H1 (cell line): Measurements from ENCODE around the gene ABI1. TPM values are rescaled to one million over a fixed set of nuclear protein-coding genes. Genes with fewer than 3 reads are reported as not detected.

Experiments
- CTCF ChIA-PET: fragments of 300-600 bp; sonication (Branson Sonifier 250); formaldehyde crosslinking; loops from one replicate; lab custom pipeline; 2021; ENCODE audit not compliant: partially characterized antibody; lab: Charles Lee
- POLR2A ChIA-PET: fragments of 300-600 bp; sonication (Branson Sonifier 250); formaldehyde crosslinking; loops from one replicate; lab custom pipeline; 2021; ENCODE audit warnings: inconsistent platforms; ENCODE audit not compliant: partially characterized antibody; lab: Charles Lee
- DNase-seq, 2 experiments: peaks; one replicate each; pipeline versions ENCODE4 v3.0.0 to v3.0.0-alpha.2; 2010 to 2022; ENCODE audit warnings: low spot score in 2 of 2, low read depth in 1 of 2, mixed read lengths in 1 of 2
- FAIRE-seq: peaks from 2 replicates; lab custom pipeline; 2011; peaks lifted over from hg19 to GRCh38; lab: Jason Lieb, UNC
- H2AFZ ChIP-seq: 2 replicates; pipeline ENCODE4 v1.8.1; 2012; ENCODE audit warnings: low read length, inconsistent platforms
- H2AK5ac ChIP-seq: 2 replicates; pipeline ENCODE4 v1.6.1; 2013; ENCODE audit warnings: low read depth, low read length
- H2BK120ac ChIP-seq: replicated peaks from 2 replicates; pipeline ENCODE3; 2013; ENCODE audit warnings: low read depth, low read length, inconsistent platforms
- H2BK12ac ChIP-seq: 2 replicates; pipeline ENCODE4 v1.6.1; 2013; ENCODE audit warnings: low read depth, low read length
- H2BK15ac ChIP-seq: 2 replicates; pipeline ENCODE4 v1.6.1; 2013; ENCODE audit warnings: low read length
- H2BK20ac ChIP-seq: 2 replicates; pipeline ENCODE4 v1.6.1; 2013; ENCODE audit warnings: low read length
- H2BK5ac ChIP-seq: 2 replicates; pipeline ENCODE4 v1.6.1; 2013; ENCODE audit warnings: low read depth, low read length
- H3K14ac ChIP-seq: 2 replicates; pipeline ENCODE4 v1.6.1; 2013; ENCODE audit warnings: inconsistent platforms; ENCODE audit not compliant: insufficient read length
- H3K18ac ChIP-seq: 2 replicates; pipeline ENCODE4 v1.6.1; 2013; ENCODE audit warnings: low read length; ENCODE audit errors: extremely low read depth
- H3K23ac ChIP-seq: 2 replicates; pipeline ENCODE4 v1.6.1; 2013; ENCODE audit warnings: inconsistent platforms; ENCODE audit not compliant: insufficient read length
- H3K23me2 ChIP-seq: 2 replicates; pipeline ENCODE4 v1.6.1; 2013; ENCODE audit warnings: low read depth, low read length
- H3K27ac ChIP-seq: 2 replicates; pipeline ENCODE4 v1.6.1; 2011; ENCODE audit warnings: low read depth, low read length, inconsistent platforms
- H3K27me3 ChIP-seq, 4 experiments: replicated peaks in 1 of 4; 1 replicate in 1 of 4; 2 replicates in 3 of 4; pipeline versions ENCODE4 v1.6.1 to v1.8.1; 2011 to 2013; ENCODE audit warnings: low read length in 3 of 4, mild to moderate bottlenecking in 3 of 4, inconsistent platforms in 2 of 4, mixed read lengths in 2 of 4, moderate library complexity in 1 of 4; ENCODE audit not compliant: control insufficient read depth in 3 of 4, insufficient read depth in 3 of 4; ENCODE audit errors: extremely low read depth in 1 of 4
- H3K36me3 ChIP-seq, 4 experiments: 2 replicates each; pipeline versions ENCODE4 v1.6.1 to v1.8.1; 2011 to 2013; ENCODE audit warnings: mild to moderate bottlenecking in 4 of 4, low read length in 3 of 4, moderate library complexity in 2 of 4, control low read depth in 1 of 4, inconsistent platforms in 1 of 4; ENCODE audit not compliant: insufficient read depth in 4 of 4, control insufficient read depth in 2 of 4
- H3K4ac ChIP-seq: replicated peaks from 2 replicates; pipeline ENCODE3; 2013; ENCODE audit warnings: low read length, low read depth, mixed read lengths, inconsistent platforms; ENCODE audit not compliant: insufficient read length
- H3K4me1 ChIP-seq, 4 experiments: replicated peaks in 1 of 4; 1 replicate in 1 of 4; 2 replicates in 3 of 4; pipeline versions ENCODE4 v1.6.1 to v1.8.1; 2011 to 2013; ENCODE audit warnings: low read length in 3 of 4, inconsistent platforms in 2 of 4, mixed read lengths in 1 of 4; ENCODE audit not compliant: insufficient read depth in 4 of 4, control insufficient read depth in 3 of 4
- H3K4me2 ChIP-seq, 2 experiments: 2 replicates each; pipeline versions ENCODE4 v1.6.1 to v1.8.1; 2011 to 2013; ENCODE audit warnings: low read depth in 2 of 2, low read length in 2 of 2, control low read depth in 1 of 2, inconsistent platforms in 1 of 2, mild to moderate bottlenecking in 1 of 2; ENCODE audit not compliant: insufficient read depth in 1 of 2
- H3K4me3 ChIP-seq, 4 experiments: fragments of 200-600, 300-600 bp in 1 of 4; sonication (generic), shearing (Covaris generic), sonication (Bioruptor Twin) in 1 of 4; 2 replicates each; pipeline versions ENCODE4 v1.5.1 to v1.8.1; 2011 to 2016; ENCODE audit warnings: low read length in 4 of 4, low read depth in 3 of 4, control low read depth in 2 of 4, inconsistent platforms in 2 of 4, mild to moderate bottlenecking in 2 of 4, mixed read lengths in 1 of 4, moderate library complexity in 1 of 4; ENCODE audit not compliant: insufficient read depth in 2 of 4; ENCODE audit errors: extremely low read depth in 1 of 4
- H3K56ac ChIP-seq: replicated peaks from 2 replicates; pipeline ENCODE3; 2013; ENCODE audit warnings: low read depth, mild to moderate bottlenecking, mixed read lengths, low read length, inconsistent platforms; ENCODE audit not compliant: insufficient read length
- H3K79me1 ChIP-seq: 2 replicates; pipeline ENCODE4 v1.6.1; 2013; ENCODE audit warnings: low read depth, low read length, control low read depth
- H3K79me2 ChIP-seq, 2 experiments: 2 replicates each; pipeline versions ENCODE4 v1.6.1 to v1.8.1; 2012 to 2013; ENCODE audit warnings: low read length in 2 of 2, mild to moderate bottlenecking in 2 of 2, inconsistent platforms in 1 of 2; ENCODE audit not compliant: insufficient read depth in 2 of 2, control insufficient read depth in 1 of 2
- H3K9ac ChIP-seq, 4 experiments: replicated peaks in 1 of 4; 1 replicate in 1 of 4; 2 replicates in 3 of 4; pipeline versions ENCODE4 v1.6.1 to v1.8.1; 2011 to 2013; ENCODE audit warnings: low read depth in 3 of 4, low read length in 3 of 4, control low read depth in 2 of 4, mild to moderate bottlenecking in 2 of 4, moderate library complexity in 2 of 4, inconsistent platforms in 1 of 4; ENCODE audit errors: extremely low read depth in 1 of 4
- H3K9me3 ChIP-seq, 2 experiments: 2 replicates each; pipeline versions ENCODE4 v1.6.1 to v1.8.1; 2012 to 2013; ENCODE audit warnings: mild to moderate bottlenecking in 2 of 2, moderate library complexity in 2 of 2, control low read depth in 1 of 2, inconsistent platforms in 1 of 2, low read depth in 1 of 2, low read length in 1 of 2, mixed read lengths in 1 of 2; ENCODE audit not compliant: insufficient read depth in 2 of 2
- H4K20me1 ChIP-seq, 2 experiments: replicated peaks in 1 of 2; 2 replicates each; pipeline versions ENCODE3 to v1.8.1; 2011 to 2013; ENCODE audit warnings: inconsistent platforms in 2 of 2, low read length in 2 of 2, mild to moderate bottlenecking in 1 of 2; ENCODE audit not compliant: insufficient read depth in 2 of 2, control insufficient read depth in 1 of 2
- H4K5ac ChIP-seq: 2 replicates; pipeline ENCODE4 v1.6.1; 2013; ENCODE audit warnings: low read length, low read depth, mixed read lengths, inconsistent platforms; ENCODE audit not compliant: insufficient read length
- H4K8ac ChIP-seq: 2 replicates; pipeline ENCODE4 v1.8.0; 2013; ENCODE audit warnings: mild to moderate bottlenecking, moderate library complexity, low read length, inconsistent platforms; ENCODE audit not compliant: insufficient read depth; ENCODE audit errors: extremely low read depth
- H4K91ac ChIP-seq: replicated peaks from 2 replicates; pipeline ENCODE3; 2013; ENCODE audit warnings: low read length, mixed read lengths, inconsistent platforms; ENCODE audit not compliant: insufficient read length
- KDM4A ChIP-seq: IDR thresholded peaks from one replicate; pipeline ENCODE4 v1.7.1; 2012; ENCODE audit warnings: low read depth, mild to moderate bottlenecking, moderate library complexity, low read length, inconsistent platforms; ENCODE audit not compliant: severe bottlenecking
- WGBS, 2 experiments: shearing (Covaris generic) in 1 of 2; methylation state at CpG; one replicate each; pipeline versions ENCODE4 v1.1.6 to v1.1.7; 2013 to 2015; ENCODE audit warnings: low lambda C conversion rate in 2 of 2, mixed read lengths in 2 of 2, inconsistent platforms in 1 of 2, low coverage in 1 of 2, missing lambda C conversion rate in 1 of 2; ENCODE audit not compliant: insufficient replicate concordance in 2 of 2, insufficient coverage in 1 of 2, insufficient read length in 1 of 2; ENCODE audit errors: extremely low coverage in 1 of 2, missing lambda C conversion rate in 1 of 2; 5-methylcytosine and 5-hydroxymethylcytosine counted together
- polyA plus RNA-seq, 7 experiments: library from polyadenylated mRNA; depleted of rRNA in 3 of 7; stranded (reverse) in 5 of 7; unstranded in 2 of 7; fragments of >200 nt in 5 of 7; fragments of 200-250 nt in 2 of 7; gene quantifications; 1 replicate in 5 of 7; 2 replicates in 1 of 7; 4 replicates in 1 of 7; pipeline versions ENCODE4 v1.2.1 to v1.2.3, GENCODE V29; 2011 to 2013; ENCODE audit warnings: missing spikeins in 2 of 7, mixed read lengths in 2 of 7
- total RNA-seq: library from RNA; stranded (reverse); fragmentation: NEBNext Ultra II Directional; extraction: Animal tissue kit (Norgen Biotek cat#: 25700); gene quantifications from 2 replicates; pipeline ENCODE4 v1.2.1, GENCODE V29; 2021

Gene ABI1
- total and polyA plus RNA-seq, 2 of the 8 experiments (the other 6 are each of a cell fraction or from before 2014, with no cell fraction given) = 35.4 to 37.0 TPM

DNA sequence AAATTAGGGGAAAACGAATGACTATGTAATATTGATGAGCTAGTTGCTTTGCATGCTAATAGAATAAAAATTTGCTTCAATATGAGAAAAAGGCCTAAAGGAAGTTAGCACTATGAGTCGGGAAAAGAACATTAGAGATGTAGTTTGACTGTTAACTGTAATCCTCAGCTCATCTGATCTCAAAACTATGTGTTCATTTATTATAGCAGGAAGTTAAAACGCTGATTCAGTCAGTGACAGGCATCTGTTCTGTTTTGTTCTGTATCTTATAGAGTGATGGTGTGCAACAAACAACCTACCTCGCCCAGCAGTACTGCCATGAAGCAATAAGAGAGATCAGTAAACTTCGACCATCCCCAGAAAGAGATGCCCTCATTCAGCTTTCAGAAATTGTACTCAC lies 114.7 kb downstream of the ABI1 start:
- Histone ChIP-seq H3K79me2 (no peaks in the 10 kb centered on the region), H4K5ac (no peak overlapping the region), H3K27me3 (no peaks in the 10 kb centered on the region), H3K36me3 (peaks cover 0 to 60% (median 12%) of the 10 kb centered on the region in 4 experiments; a peak in 5 of 8 replicates), H3K56ac (no peak overlapping the region), H3K18ac (no peak overlapping the region), H2BK15ac (no peak overlapping the region), H3K9me3 (no peaks in the 10 kb centered on the region), H2AFZ (no peak overlapping the region), H2BK5ac (no peak overlapping the region), H3K14ac (no peak overlapping the region), H3K4me3 (no peak overlapping the region), H3K4me1 (peaks cover 0 to 2% (median 0%) of the 10 kb centered on the region in 4 experiments; a peak in 1 of 7 replicates), H4K20me1 (no peaks in the 10 kb centered on the region), H3K4ac (no peak overlapping the region), H2AK5ac (no peak overlapping the region), H2BK120ac (no peak overlapping the region), H3K4me2 (no peak overlapping the region), H4K91ac (no peak overlapping the region), H3K9ac (no peak overlapping the region), H3K23me2 (no peaks in the 10 kb centered on the region), H3K79me1 (no peaks in the 10 kb centered on the region), H2BK12ac (no peak overlapping the region), H3K27ac (no peak overlapping the region), H4K8ac (no peak overlapping the region), H3K23ac (no peak overlapping the region), H2BK20ac (no peak overlapping the region)
- POLR2A ChIA-PET = interaction anchor here (0.6 kb wide), 1 partner anchor 24 kb away, joined by 4 read pairs; no protein-coding TSS in a partner anchor
- CTCF ChIA-PET = interaction anchor here (0.6 to 1.0 kb wide), 3 partner anchors 128 to 144 kb away, joined by 3 to 5 read pairs (median 3); no protein-coding TSS in a partner anchor
- 96% methylated on average over 5 of the region's 5 CpGs; no CpG with 5 or more reads in 1 of the 2 experiments for WGBS, 2 experiments
- no peak for DNase-seq
- no peak for FAIRE-seq
- no peak for TF ChIP-seq KDM4A
